ENCODE data around the gene DDX10. TPM values are rescaled to one million over a fixed set of nuclear protein-coding genes. Genes with fewer than 3 reads are reported as not detected.

DDX10 gene
- total RNA-seq, 2 donors from 2014 or later: 12.6 to 17.6 TPM

DNA sequence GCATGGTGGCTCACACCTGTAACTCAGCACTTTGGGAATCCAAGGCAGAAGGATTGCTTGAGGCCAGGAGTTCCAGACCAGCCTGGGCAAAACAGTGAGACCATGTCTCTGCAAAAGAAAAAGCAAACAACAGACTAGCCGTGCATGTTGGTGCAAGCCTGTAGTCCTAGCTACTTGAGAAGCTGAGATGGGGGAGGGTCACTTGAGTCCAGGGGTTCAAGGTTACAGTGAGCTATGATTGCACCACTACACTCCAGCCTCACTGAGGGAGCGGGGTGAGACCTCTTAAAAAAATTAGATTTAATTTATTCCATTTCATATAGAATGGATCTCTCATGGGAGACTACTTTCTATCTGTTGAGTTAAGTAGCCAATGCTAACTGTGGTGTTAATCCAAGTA lies 50.4 kb downstream of the DDX10 start:
- Histone ChIP-seq H3K9ac (ENCODE audit: low read depth in 2 of 2, low read length in 2 of 2) (no peak overlapping the region), H3K4me3 (no peak overlapping the region), H3K27ac (no peak overlapping the region), H3K27me3 (no peaks in the 10 kb centered on the region), H3K4me1 (no peaks in the 10 kb centered on the region), H3K36me3 (no peaks in the 10 kb centered on the region), H3K9me3 (no peaks in the 10 kb centered on the region)
- no peak for DNase-seq
- TF ChIP-seq, protein P1, sequence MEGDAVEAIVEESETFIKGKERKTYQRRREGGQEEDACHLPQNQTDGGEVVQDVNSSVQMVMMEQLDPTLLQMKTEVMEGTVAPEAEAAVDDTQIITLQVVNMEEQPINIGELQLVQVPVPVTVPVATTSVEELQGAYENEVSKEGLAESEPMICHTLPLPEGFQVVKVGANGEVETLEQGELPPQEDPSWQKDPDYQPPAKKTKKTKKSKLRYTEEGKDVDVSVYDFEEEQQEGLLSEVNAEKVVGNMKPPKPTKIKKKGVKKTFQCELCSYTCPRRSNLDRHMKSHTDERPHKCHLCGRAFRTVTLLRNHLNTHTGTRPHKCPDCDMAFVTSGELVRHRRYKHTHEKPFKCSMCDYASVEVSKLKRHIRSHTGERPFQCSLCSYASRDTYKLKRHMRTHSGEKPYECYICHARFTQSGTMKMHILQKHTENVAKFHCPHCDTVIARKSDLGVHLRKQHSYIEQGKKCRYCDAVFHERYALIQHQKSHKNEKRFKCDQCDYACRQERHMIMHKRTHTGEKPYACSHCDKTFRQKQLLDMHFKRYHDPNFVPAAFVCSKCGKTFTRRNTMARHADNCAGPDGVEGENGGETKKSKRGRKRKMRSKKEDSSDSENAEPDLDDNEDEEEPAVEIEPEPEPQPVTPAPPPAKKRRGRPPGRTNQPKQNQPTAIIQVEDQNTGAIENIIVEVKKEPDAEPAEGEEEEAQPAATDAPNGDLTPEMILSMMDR (IDR thresholded peaks at IDR 0.05): no peak
- intact Hi-C loops (cut with DNase I): no loop called here

DNA sequence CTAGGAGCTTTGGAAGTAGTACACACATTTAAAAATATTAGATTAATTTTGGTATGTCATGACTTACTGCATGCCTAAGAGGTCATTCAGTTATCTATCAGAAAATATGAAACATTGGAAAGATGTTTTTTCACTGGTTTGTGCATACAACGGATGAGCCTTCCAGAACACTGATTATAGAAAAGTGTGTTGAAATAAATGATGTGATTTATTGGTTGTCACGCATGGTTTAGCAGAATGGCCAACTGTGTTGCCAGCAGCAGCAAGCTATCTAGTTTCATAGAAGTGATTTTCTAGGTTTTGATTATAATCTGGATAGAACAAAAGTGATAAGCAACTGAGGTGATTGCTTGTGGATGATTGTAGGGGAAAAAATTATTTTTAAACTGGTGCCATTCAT lies 53.6 kb downstream of the DDX10 start:
- H3K4me1 ChIP-seq: no peaks in the 10 kb centered on the region
- H3K9ac ChIP-seq (ENCODE audit: low read depth in 2 of 2, low read length in 2 of 2): no peak overlapping the region
- intact Hi-C loops (cut with DNase I): no loop called here
- no peaks in the 10 kb centered on the region for H3K9me3 ChIP-seq
- no peak overlapping the region for H3K4me3 ChIP-seq
- no peak overlapping the region for H3K27ac ChIP-seq
- TF ChIP-seq, protein P1 (IDR thresholded peaks at IDR 0.05): no peak
- H3K27me3 ChIP-seq: no peaks in the 10 kb centered on the region
- H3K36me3 ChIP-seq: no peaks in the 10 kb centered on the region
- no peak for DNase-seq

DNA sequence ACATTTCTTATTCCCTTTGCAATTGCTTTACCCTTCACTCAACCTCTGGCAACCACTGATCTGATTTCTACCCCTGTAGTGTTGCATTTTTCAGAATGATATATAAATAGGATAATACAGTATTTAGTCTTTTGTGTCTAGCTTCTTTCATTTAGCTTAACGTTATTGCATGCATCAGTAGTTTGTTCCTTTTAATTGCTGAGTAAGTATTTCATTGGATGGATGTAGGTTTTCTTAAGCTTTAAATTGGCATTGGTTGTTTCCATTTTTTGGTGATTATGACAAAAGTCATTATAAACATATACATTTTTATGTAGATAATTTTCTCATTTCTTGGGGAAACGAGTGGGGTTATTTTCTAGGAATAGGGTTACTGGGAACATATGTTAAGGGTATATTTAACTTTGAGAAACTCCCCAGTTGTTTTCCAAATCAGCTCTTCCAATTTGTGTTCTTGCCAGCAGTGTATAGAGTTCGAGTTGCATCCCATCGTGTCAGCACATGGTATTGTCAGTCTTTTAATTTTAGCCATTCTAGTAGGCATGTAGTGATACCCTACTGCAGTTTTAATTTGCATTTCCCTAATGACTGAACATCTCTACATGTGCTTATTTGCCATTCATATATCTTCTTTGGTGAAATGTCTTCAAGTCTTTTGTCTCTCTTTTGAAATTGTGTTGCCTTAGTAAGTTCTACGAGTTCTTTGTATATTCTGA lies 60.3 kb downstream of the DDX10 start:
- TF ChIP-seq, protein P1 (IDR thresholded peaks at IDR 0.05): no peak
- Histone ChIP-seq H3K4me1 (no peaks in the 10 kb centered on the region), H3K27me3 (no peaks in the 10 kb centered on the region), H3K9ac (ENCODE audit: low read depth in 2 of 2, low read length in 2 of 2) (no peak overlapping the region), H3K36me3 (no peaks in the 10 kb centered on the region), H3K27ac (no peak overlapping the region), H3K9me3 (no peaks in the 10 kb centered on the region), H3K4me3 (no peak overlapping the region)
- DNase-seq: no peak
- intact Hi-C loops (cut with DNase I): no loop called here

DNA sequence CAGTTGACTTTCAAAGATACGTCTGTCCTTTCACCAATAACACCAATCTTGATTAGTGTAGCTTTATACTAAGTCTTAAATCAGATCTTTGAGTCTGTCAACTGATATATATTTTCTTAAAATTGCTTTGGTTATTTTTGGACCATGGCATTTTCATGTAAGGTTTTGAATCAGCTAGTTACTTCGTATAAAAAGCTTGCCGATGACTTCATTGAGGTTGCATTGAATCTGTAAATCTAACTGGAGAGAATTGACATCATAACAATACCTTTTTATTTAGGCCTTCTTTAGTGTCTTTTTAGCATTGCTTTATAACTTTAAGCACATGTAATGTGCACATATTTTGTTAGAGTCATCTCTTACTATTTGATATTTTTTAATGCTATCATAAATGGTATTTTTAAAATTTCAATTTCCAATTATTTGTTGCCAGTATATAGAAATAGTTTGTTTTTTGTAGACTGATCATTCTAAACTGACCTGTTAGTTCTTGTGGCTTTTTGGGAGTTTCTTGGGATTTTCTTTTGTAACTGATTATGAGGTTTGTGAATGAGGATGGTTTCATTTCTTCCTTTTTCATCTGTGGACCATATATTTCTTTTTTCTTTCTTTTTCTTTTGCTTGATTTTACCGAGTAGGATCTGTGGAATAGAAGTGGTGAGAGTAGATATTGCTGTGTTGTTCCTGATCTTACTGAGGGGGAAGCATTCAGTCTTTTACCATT lies 61.4 kb downstream of the DDX10 start:
- no peak overlapping the region for H3K27ac ChIP-seq
- TF ChIP-seq, protein P1 (IDR thresholded peaks at IDR 0.05): no peak
- no peak for DNase-seq

DNA sequence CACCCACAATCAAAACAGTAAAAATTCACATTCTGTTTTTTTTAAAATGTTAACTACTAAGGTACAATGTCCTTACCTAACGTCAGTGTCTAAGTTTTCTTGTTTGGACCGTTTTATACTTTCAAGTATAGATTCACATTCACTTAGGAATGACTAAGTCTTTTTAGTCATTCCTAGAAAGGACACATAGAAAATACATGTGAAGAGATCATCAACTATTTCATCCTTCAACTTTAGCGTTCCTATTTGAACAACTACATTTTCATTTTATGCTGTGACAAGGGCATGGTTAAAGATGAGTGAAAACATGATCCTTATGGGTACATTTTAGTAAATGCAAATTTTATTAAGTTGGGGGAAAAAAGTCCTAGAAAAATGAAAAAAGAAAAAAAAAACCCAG lies 62.8 kb downstream of the DDX10 start:
- no peak for DNase-seq
- TF ChIP-seq, protein P1 (IDR thresholded peaks at IDR 0.05): no peak
- no peaks in the 10 kb centered on the region for H3K9me3 ChIP-seq
- H3K4me3 ChIP-seq: no peak overlapping the region
- no peaks in the 10 kb centered on the region for H3K36me3 ChIP-seq
- no peaks in the 10 kb centered on the region for H3K4me1 ChIP-seq
- intact Hi-C loops (cut with DNase I): no loop called here
- no peaks in the 10 kb centered on the region for H3K27me3 ChIP-seq
- H3K9ac ChIP-seq (ENCODE audit: low read depth in 2 of 2, low read length in 2 of 2): no peak overlapping the region
- H3K27ac ChIP-seq: no peak overlapping the region

More for the DNA sequence above, 61.4 kb downstream of the DDX10 start:
- Histone ChIP-seq H3K4me3 (no peak overlapping the region), H3K9ac (ENCODE audit: low read depth in 2 of 2, low read length in 2 of 2) (no peak overlapping the region), H3K36me3 (no peaks in the 10 kb centered on the region), H3K4me1 (no peaks in the 10 kb centered on the region), H3K9me3 (no peaks in the 10 kb centered on the region), H3K27me3 (no peaks in the 10 kb centered on the region)
- intact Hi-C loops (cut with DNase I): no loop called here

All from colonic mucosa (tissue), 4 donors.